SK-N-SH treated with all-trans-retinoic acid at 6 μM for 48 hours (cell line): Measurements from ENCODE around the gene LY6G5B.

ENCODE experiments used
- ARNTL ChIP-seq: fragments of 450-650 bp; formaldehyde crosslinking; IDR thresholded peaks from 2 replicates; pipeline ENCODE4 v1.5.0; 2020; ENCODE audit warnings: low read depth, mild to moderate bottlenecking, moderate library complexity, borderline replicate concordance
- BACH2 ChIP-seq: fragments of 250-450 bp; sonication (Bioruptor Pico); IDR thresholded peaks from 2 replicates; pipeline ENCODE4 v1.9.0; 2021; ENCODE audit warnings: mild to moderate bottlenecking, borderline replicate concordance
- CSDC2 ChIP-seq: fragments of 250-450 bp; sonication (Bioruptor Pico); IDR thresholded peaks from 2 replicates; pipeline ENCODE4 v1.5.0; 2020; ENCODE audit warnings: mild to moderate bottlenecking, moderate library complexity
- ESRRG ChIP-seq: fragments of 250-450 bp; sonication (Bioruptor Pico); IDR thresholded peaks from 2 replicates; pipeline ENCODE4 v1.6.1; 2021; ENCODE audit warnings: mild to moderate bottlenecking
- GLIS3 ChIP-seq: fragments of 250-450 bp; sonication (Bioruptor Pico); IDR thresholded peaks from 2 replicates; pipeline ENCODE4 v1.5.0; 2020; ENCODE audit warnings: mild to moderate bottlenecking, moderate library complexity
- OSR1 ChIP-seq: fragments of 250-450 bp; sonication (Bioruptor Pico); IDR thresholded peaks from 2 replicates; pipeline ENCODE4 v1.8.0; 2022; ENCODE audit warnings: moderate library complexity, mild to moderate bottlenecking, inconsistent platforms
- PATZ1 ChIP-seq: fragments of 250-450 bp; sonication (Bioruptor Pico); IDR thresholded peaks from 2 replicates; pipeline ENCODE4 v1.8.0; 2020; ENCODE audit warnings: mild to moderate bottlenecking, moderate library complexity, borderline replicate concordance
- RARB ChIP-seq: fragments of 250-450 bp; sonication (Bioruptor Pico); IDR thresholded peaks from 2 replicates; pipeline ENCODE4 v1.8.0; 2021; ENCODE audit warnings: mild to moderate bottlenecking, moderate library complexity
- TCF4 ChIP-seq: fragments of 250-450 bp; sonication (Bioruptor Pico); IDR thresholded peaks from 2 replicates; pipeline ENCODE4 v1.8.0; 2021; ENCODE audit warnings: mild to moderate bottlenecking, moderate library complexity, borderline replicate concordance
- TOX ChIP-seq: fragments of 250-450 bp; sonication (Bioruptor Pico); IDR thresholded peaks from 2 replicates; pipeline ENCODE4 v1.8.0; 2021; ENCODE audit warnings: mild to moderate bottlenecking, moderate library complexity, borderline replicate concordance
- ZNF8 ChIP-seq: fragments of 450-650 bp; formaldehyde crosslinking; IDR thresholded peaks from 2 replicates; pipeline ENCODE4 v1.5.0; 2020; ENCODE audit warnings: mild to moderate bottlenecking, moderate library complexity
- TF ChIP-seq, protein P1 (sequence below): fragments of 250-450 bp; sonication (Bioruptor Pico); IDR thresholded peaks from 2 replicates; pipeline ENCODE4 v1.5.1; 2020; ENCODE audit warnings: low read depth, mild to moderate bottlenecking, moderate library complexity
- TF ChIP-seq, protein P2 (sequence below): fragments of 250-450 bp; sonication (Bioruptor Pico); IDR thresholded peaks from 2 replicates; pipeline ENCODE4 v1.5.1; 2021; ENCODE audit warnings: mild to moderate bottlenecking, moderate library complexity

DNA sequence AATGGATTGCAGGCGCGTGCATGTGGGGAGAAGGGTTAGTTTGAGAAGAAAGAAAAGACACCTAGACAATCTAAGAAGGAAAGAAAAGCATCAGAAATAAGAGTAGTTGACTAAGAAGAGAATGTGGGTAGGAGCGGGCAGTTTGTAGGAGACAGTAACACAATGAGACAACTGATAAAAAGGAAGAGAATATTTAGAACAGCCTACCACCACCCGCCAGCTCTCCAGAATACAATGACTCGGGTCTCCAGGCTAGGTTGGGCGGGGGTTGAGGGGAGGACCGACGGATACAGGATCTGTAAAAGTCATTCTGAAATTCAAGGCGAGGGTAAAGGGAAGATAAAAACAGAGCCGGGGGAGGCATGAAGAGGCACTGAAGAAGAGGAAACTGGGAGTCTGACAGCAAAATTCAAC, 32.6 kb downstream of the LY6G5B start:
- TF ChIP-seq TCF4 (CRISPR knock-in tag) (no peak), RARB (CRISPR knock-in tag) (no peak), BACH2 (CRISPR knock-in tag) (no peak), GLIS3 (CRISPR knock-in tag) (no peak), CSDC2 (CRISPR knock-in tag) (no peak), ZNF8 (CRISPR knock-in tag) (no peak), ESRRG (CRISPR knock-in tag) (no peak), PATZ1 (CRISPR knock-in tag) (no peak), ARNTL (CRISPR knock-in tag) (no peak), TOX (CRISPR knock-in tag) (no peak), OSR1 (CRISPR knock-in tag) (no peak)
- TF ChIP-seq, protein P1, sequence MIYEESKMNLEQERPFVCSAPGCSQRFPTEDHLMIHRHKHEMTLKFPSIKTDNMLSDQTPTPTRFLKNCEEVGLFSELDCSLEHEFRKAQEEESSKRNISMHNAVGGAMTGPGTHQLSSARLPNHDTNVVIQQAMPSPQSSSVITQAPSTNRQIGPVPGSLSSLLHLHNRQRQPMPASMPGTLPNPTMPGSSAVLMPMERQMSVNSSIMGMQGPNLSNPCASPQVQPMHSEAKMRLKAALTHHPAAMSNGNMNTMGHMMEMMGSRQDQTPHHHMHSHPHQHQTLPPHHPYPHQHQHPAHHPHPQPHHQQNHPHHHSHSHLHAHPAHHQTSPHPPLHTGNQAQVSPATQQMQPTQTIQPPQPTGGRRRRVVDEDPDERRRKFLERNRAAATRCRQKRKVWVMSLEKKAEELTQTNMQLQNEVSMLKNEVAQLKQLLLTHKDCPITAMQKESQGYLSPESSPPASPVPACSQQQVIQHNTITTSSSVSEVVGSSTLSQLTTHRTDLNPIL (CRISPR knock-in tag) = no peak
- TF ChIP-seq, protein P2, sequence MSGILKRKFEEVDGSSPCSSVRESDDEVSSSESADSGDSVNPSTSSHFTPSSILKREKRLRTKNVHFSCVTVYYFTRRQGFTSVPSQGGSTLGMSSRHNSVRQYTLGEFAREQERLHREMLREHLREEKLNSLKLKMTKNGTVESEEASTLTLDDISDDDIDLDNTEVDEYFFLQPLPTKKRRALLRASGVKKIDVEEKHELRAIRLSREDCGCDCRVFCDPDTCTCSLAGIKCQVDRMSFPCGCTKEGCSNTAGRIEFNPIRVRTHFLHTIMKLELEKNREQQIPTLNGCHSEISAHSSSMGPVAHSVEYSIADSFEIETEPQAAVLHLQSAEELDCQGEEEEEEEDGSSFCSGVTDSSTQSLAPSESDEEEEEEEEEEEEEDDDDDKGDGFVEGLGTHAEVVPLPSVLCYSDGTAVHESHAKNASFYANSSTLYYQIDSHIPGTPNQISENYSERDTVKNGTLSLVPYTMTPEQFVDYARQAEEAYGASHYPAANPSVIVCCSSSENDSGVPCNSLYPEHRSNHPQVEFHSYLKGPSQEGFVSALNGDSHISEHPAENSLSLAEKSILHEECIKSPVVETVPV = no peak
